CD8-positive, alpha-beta memory T cell (primary cell): Measurements from ENCODE around the gene GASK1B. TPM values are rescaled to one million over a fixed set of nuclear protein-coding genes. Genes with fewer than 3 reads are reported as not detected.

ENCODE experiments used
- CTCF ChIA-PET: fragments of 350-600 bp; sonication (Branson Sonifier 250); formaldehyde crosslinking; loops from one replicate; lab custom pipeline; 2021; ENCODE audit warnings: antibody characterized with exemption; lab: Charles Lee
- POLR2A ChIA-PET: fragments of 350-600 bp; sonication (Branson Sonifier 250); formaldehyde crosslinking; loops from one replicate; lab custom pipeline; 2021; ENCODE audit warnings: antibody characterized with exemption; lab: Charles Lee
- DNase-seq, 5 donors: peaks; one replicate each; pipeline versions ENCODE4 v3.0.0 to v3.0.0-alpha.2; 2020 to 2022; ENCODE audit warnings: mixed read lengths in 1 of 5
- H3K27ac ChIP-seq: one replicate; pipeline ENCODE4 v1.7.0; 2013; ENCODE audit warnings: low read depth, mild to moderate bottlenecking, low read length, moderate library complexity
- H3K27me3 ChIP-seq: 2 replicates; pipeline ENCODE4 v1.7.0; 2013; ENCODE audit warnings: low read length, mild to moderate bottlenecking; ENCODE audit not compliant: insufficient read depth, poor library complexity, severe bottlenecking
- H3K36me3 ChIP-seq: 2 replicates; pipeline ENCODE4 v1.7.0; 2013; ENCODE audit warnings: mild to moderate bottlenecking, low read length, moderate library complexity; ENCODE audit not compliant: insufficient read depth
- H3K4me1 ChIP-seq: 2 replicates; pipeline ENCODE4 v1.7.0; 2013; ENCODE audit warnings: mild to moderate bottlenecking, low read length, moderate library complexity; ENCODE audit not compliant: insufficient read depth
- H3K4me3 ChIP-seq: 2 replicates; pipeline ENCODE4 v1.7.0; 2013; ENCODE audit warnings: mild to moderate bottlenecking, low read length
- H3K9me3 ChIP-seq: 2 replicates; pipeline ENCODE4 v1.7.0; 2013; ENCODE audit warnings: mild to moderate bottlenecking, low read length
- H3K27ac Mint-ChIP-seq, 8 donors: one replicate each; pipeline ENCODE4 v1.8.0; 2020 to 2021; ENCODE audit warnings: mixed read lengths in 8 of 8, mild to moderate bottlenecking in 6 of 8, inconsistent platforms in 3 of 8, moderate library complexity in 3 of 8
- H3K27me3 Mint-ChIP-seq, 2 donors: one replicate each; pipeline ENCODE4 v1.8.0; 2020 to 2021; ENCODE audit warnings: mixed read lengths in 2 of 2, mild to moderate bottlenecking in 1 of 2, moderate library complexity in 1 of 2
- H3K36me3 Mint-ChIP-seq, 3 donors: one replicate each; pipeline ENCODE4 v1.8.0; 2020 to 2021; ENCODE audit warnings: mixed read lengths in 3 of 3, inconsistent platforms in 1 of 3, mild to moderate bottlenecking in 1 of 3
- H3K4me1 Mint-ChIP-seq, 3 donors: one replicate each; pipeline ENCODE4 v1.8.0; 2020 to 2021; ENCODE audit warnings: mixed read lengths in 3 of 3, inconsistent platforms in 1 of 3, mild to moderate bottlenecking in 1 of 3
- H3K4me3 Mint-ChIP-seq, 7 donors: one replicate each; pipeline ENCODE4 v1.8.0; 2020 to 2021; ENCODE audit warnings: mixed read lengths in 7 of 7, mild to moderate bottlenecking in 6 of 7, moderate library complexity in 4 of 7, inconsistent platforms in 2 of 7
- H3K9me3 Mint-ChIP-seq, 5 donors: one replicate each; pipeline ENCODE4 v1.8.0; 2020 to 2022; ENCODE audit warnings: mixed read lengths in 5 of 5, mild to moderate bottlenecking in 3 of 5, moderate library complexity in 2 of 5, inconsistent platforms in 1 of 5
- polyA plus RNA-seq: library from polyadenylated mRNA; unstranded; fragments of 300-500 nt; fragmentation: Illumina TruSeq; gene quantifications from one replicate; pipeline ENCODE4 v1.2.3, GENCODE V29; 2021
- total RNA-seq, 2 experiments: library from RNA; stranded (reverse); gene quantifications; one replicate each; pipeline ENCODE4 v1.2.3, GENCODE V29; 2021

The GASK1B gene
- total and polyA plus RNA-seq, 3 experiments from 2014 or later, result 0.29 to 0.48 TPM; not detected in 1

DNA sequence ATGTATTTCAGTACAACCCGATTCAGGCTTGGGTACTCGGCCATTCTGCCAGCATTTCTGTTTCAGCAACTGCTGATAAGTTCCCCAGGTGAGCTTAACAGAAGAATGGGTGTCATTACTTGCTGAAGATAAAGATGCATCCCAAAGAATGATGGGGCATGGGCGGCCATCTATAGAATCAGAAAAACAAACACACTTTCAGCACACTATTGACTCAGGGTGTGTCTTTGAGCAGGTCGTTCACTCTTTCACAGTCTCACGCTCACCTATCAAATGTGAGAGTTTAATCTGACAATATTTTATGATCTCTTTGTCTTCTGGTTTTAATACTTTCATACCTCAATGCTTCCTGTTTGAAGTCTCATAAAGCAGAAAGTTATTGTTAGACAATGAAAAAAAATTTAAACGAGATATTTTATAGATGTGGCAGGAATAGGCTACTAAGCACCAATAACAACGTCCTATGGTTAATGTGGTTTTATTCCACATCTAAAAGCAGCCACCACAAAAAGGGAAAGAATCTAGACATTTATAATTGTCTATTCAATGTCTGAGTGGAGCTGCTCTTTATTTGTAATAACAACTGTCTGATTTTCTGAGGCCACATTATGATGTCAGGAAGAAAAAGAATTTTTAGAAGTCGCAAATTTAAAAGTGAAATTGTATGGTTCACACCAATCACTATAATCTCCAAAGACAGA is 17.0 kb downstream of the GASK1B start:
- no peaks in the 10 kb centered on the region for H3K4me1 ChIP-seq
- H3K9me3 ChIP-seq, result no peaks in the 10 kb centered on the region
- Mint-ChIP-seq H3K27me3 (peaks cover 0 to 3% of the 10 kb centered on the region in 2 donors), H3K36me3 (no peaks in the 10 kb centered on the region), H3K9me3 (peaks cover 0 to 6% (median 2%) of the 10 kb centered on the region in 5 donors), H3K27ac (no peak overlapping the region), H3K4me3 (no peak overlapping the region), H3K4me1 (no peaks in the 10 kb centered on the region)
- no peaks in the 10 kb centered on the region for H3K27me3 ChIP-seq
- POLR2A ChIA-PET, result no interaction called here
- DNase-seq, result no peak
- no peak overlapping the region for H3K4me3 ChIP-seq
- no peak overlapping the region for H3K27ac ChIP-seq
- CTCF ChIA-PET, result no interaction called here
- no peaks in the 10 kb centered on the region for H3K36me3 ChIP-seq

DNA sequence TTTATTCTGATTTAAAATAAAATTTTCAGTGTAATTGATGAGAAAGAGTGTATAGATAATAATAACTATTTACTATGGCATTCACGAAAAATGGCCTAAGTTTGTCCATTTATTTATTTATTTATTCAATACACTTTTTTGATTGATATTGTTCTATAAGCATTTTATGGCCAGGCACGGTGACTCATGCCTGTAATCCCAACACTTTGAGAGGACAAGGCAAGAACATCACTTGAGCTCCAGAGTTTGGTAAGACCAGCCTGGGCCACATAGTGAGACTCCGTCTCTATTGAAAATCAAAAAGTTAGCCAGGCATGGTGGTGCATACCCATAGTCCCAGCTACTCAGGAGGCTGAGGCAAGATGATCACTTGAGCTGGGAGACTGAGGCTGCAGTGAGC is 25.7 kb downstream of the GASK1B start:
- ChIA-PET CTCF (no interaction called here), POLR2A (no interaction called here)
- Mint-ChIP-seq H3K27ac (no peak overlapping the region), H3K4me3 (no peak overlapping the region), H3K9me3 (peaks cover 0 to 2% (median 0%) of the 10 kb centered on the region in 5 donors), H3K36me3 (no peaks in the 10 kb centered on the region), H3K4me1 (no peaks in the 10 kb centered on the region), H3K27me3 (no peaks in the 10 kb centered on the region)
- no peaks in the 10 kb centered on the region for H3K27me3 ChIP-seq
- no peaks in the 10 kb centered on the region for H3K36me3 ChIP-seq
- no peaks in the 10 kb centered on the region for H3K4me1 ChIP-seq
- no peak overlapping the region for H3K4me3 ChIP-seq
- H3K9me3 ChIP-seq, result no peaks in the 10 kb centered on the region
- H3K27ac ChIP-seq, result no peak overlapping the region
- DNase-seq, result no peak

DNA sequence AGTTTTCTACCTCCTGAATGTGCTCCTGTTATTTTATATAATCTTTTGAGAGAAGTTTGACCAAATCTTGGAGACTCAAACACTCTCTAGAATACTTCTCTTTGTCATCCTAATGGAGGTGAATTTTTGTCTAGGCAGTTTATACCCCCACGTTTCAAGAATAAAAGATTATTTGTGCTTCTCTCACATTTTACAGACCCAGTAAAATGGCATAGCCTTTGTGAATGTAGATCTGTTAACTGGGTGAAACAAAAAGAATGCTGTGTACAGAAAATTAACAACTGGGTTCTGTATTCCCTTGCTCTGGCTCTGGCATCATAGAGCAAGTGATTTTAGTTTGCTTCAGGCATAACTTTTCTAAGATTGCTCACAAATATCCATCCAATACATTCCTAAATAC is 26.1 kb downstream of the GASK1B start:
- no peaks in the 10 kb centered on the region for H3K9me3 Mint-ChIP-seq
- Histone ChIP-seq H3K4me1 (no peaks in the 10 kb centered on the region), H3K36me3 (no peaks in the 10 kb centered on the region), H3K27me3 (no peaks in the 10 kb centered on the region), H3K9me3 (no peaks in the 10 kb centered on the region), H3K4me3 (no peak overlapping the region), H3K27ac (no peak overlapping the region)
- no peaks in the 10 kb centered on the region for H3K27me3 Mint-ChIP-seq
- CTCF ChIA-PET, result no interaction called here
- H3K4me1 Mint-ChIP-seq, result no peaks in the 10 kb centered on the region
- no peak for DNase-seq
- no peak overlapping the region for H3K4me3 Mint-ChIP-seq
- H3K36me3 Mint-ChIP-seq, result no peaks in the 10 kb centered on the region
- POLR2A ChIA-PET, result no interaction called here
- no peak overlapping the region for H3K27ac Mint-ChIP-seq

DNA sequence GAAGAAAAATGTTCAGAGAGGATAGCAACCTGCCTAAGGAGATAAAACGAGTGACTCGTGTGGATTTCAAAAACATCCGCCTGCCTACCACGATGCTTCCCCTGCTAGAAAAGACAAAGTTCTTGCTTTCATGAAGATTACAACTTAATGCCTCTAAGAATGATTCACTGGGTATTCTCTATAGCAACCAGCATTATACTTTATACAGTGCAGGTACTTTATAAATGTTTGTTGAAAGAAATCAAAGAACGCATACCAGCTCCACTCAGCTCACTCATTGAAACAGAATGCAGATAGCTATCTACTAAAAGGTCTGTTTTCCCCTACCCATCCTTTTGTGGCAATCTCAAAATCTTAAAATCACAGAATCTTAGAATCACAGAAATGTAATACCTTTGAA is 33.7 kb downstream of the GASK1B start:
- POLR2A ChIA-PET, result no interaction called here
- no peak overlapping the region for H3K4me3 ChIP-seq
- Mint-ChIP-seq H3K9me3 (peaks cover 0 to 2% (median 0%) of the 10 kb centered on the region in 5 donors), H3K4me1 (no peaks in the 10 kb centered on the region), H3K36me3 (no peaks in the 10 kb centered on the region), H3K4me3 (no peak overlapping the region), H3K27ac (no peak overlapping the region), H3K27me3 (peaks cover 0 to 3% of the 10 kb centered on the region in 2 donors)
- no peak for DNase-seq
- H3K27ac ChIP-seq, result no peak overlapping the region
- no peaks in the 10 kb centered on the region for H3K27me3 ChIP-seq
- CTCF ChIA-PET, result no interaction called here
- H3K4me1 ChIP-seq, result no peaks in the 10 kb centered on the region
- H3K36me3 ChIP-seq, result no peaks in the 10 kb centered on the region
- H3K9me3 ChIP-seq, result no peaks in the 10 kb centered on the region

DNA sequence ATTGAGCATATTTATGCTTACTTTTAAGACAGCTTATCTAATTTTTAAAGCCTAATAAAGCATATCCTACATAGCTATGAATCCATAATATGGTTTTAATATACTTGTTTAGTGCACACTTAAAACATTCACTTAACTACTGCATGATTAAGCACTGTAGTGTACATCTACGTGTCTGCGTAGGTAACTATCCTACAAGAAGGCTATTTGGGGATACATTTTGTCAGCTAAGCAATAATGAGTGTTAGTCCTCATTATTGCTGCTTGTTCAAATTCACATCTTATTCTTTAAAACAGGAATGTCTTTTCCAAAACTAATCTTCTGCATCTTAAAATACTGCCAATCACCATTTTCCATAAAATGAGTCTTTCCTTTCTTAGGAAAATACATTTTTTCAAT is 38.6 kb downstream of the GASK1B start:
- H3K9me3 ChIP-seq, result no peaks in the 10 kb centered on the region
- peaks cover 0 to 4% (median 0%) of the 10 kb centered on the region in 5 donors for H3K9me3 Mint-ChIP-seq
- no peak overlapping the region for H3K27ac Mint-ChIP-seq
- H3K27ac ChIP-seq, result no peak overlapping the region
- H3K27me3 Mint-ChIP-seq, result peaks cover 0 to 4% of the 10 kb centered on the region in 2 donors
- H3K4me3 Mint-ChIP-seq, result no peak overlapping the region
- no peaks in the 10 kb centered on the region for H3K36me3 ChIP-seq
- ChIA-PET CTCF (no interaction called here), POLR2A (no interaction called here)
- H3K4me1 ChIP-seq, result no peaks in the 10 kb centered on the region
- no peaks in the 10 kb centered on the region for H3K4me1 Mint-ChIP-seq
- DNase-seq, result no peak
- no peaks in the 10 kb centered on the region for H3K27me3 ChIP-seq
- H3K4me3 ChIP-seq, result no peak overlapping the region
- no peaks in the 10 kb centered on the region for H3K36me3 Mint-ChIP-seq

DNA sequence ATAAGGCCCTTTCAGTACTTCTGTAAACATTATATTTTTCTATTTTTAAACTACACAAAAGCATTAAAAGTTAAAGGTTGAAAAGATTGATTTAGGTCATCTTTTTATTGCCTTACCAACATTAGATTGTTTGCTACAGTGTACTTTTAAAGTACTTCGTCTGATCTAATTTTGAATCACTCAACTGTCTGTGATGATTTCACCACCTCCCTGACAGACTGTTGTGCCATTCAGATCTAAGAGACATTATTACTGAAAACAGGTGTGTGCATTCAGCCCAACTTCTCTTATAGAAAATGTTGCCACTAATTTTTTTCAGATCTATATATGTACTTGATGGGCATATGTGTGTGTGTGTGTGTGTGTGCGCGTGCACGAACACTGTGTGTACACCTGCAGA is 39.3 kb downstream of the GASK1B start:
- CTCF ChIA-PET, result no interaction called here
- POLR2A ChIA-PET, result no interaction called here
- Mint-ChIP-seq H3K27ac (no peak overlapping the region), H3K4me1 (no peaks in the 10 kb centered on the region), H3K27me3 (peaks cover 0 to 4% of the 10 kb centered on the region in 2 donors), H3K4me3 (no peak overlapping the region), H3K9me3 (peaks cover 0 to 4% (median 0%) of the 10 kb centered on the region in 5 donors), H3K36me3 (no peaks in the 10 kb centered on the region)
- Histone ChIP-seq H3K4me3 (no peak overlapping the region), H3K27me3 (no peaks in the 10 kb centered on the region), H3K9me3 (no peaks in the 10 kb centered on the region), H3K36me3 (no peaks in the 10 kb centered on the region), H3K27ac (no peak overlapping the region), H3K4me1 (no peaks in the 10 kb centered on the region)
- DNase-seq, result no peak

DNA sequence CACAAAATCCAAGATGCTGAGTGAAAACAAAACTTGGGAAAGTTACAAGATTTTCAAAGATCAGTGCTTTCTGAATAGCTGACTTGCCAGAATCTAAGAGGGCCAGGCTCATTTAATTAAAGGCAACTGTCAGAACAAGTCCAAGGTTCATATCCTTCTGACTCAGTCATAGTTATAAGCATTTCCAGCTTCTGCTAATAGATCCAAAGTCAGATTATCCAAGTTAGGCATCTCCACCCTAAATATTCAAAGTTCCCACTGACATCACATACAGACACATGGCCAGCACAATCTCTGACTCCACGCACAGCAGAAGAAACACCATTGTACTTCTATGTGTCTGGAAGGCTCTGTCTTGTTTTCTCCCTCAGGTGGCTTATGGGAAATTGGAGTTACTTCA is 41.8 kb downstream of the GASK1B start:
- H3K4me1 ChIP-seq, result no peaks in the 10 kb centered on the region
- ChIA-PET POLR2A (no interaction called here), CTCF (no interaction called here)
- no peaks in the 10 kb centered on the region for H3K36me3 ChIP-seq
- DNase-seq, result no peak
- Mint-ChIP-seq H3K36me3 (no peaks in the 10 kb centered on the region), H3K27ac (no peak overlapping the region), H3K4me1 (no peaks in the 10 kb centered on the region), H3K27me3 (peaks cover 0 to 1% of the 10 kb centered on the region in 2 donors), H3K9me3 (peaks cover 0 to 2% (median 0%) of the 10 kb centered on the region in 5 donors), H3K4me3 (no peak overlapping the region)
- no peaks in the 10 kb centered on the region for H3K9me3 ChIP-seq
- H3K4me3 ChIP-seq, result no peak overlapping the region
- H3K27me3 ChIP-seq, result no peaks in the 10 kb centered on the region
- H3K27ac ChIP-seq, result no peak overlapping the region

DNA sequence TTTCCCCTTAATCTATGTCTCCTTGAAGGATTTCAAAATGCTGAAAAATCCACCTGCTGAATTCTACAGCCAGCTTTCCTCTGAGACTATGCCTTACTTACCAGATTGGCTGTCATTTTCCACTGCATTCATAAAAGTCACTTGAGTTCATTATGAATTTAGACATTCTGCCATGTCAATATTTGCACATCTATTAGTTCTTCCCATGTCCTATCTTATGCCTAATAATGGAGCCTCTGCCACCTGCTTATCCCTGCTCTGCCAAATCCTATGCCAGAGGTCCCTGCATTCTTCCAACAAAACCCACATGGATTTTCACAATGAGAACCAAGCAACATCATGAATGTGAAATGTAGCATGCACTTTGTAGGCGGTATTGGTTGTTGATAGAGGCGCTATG is 42.6 kb downstream of the GASK1B start:
- Histone ChIP-seq H3K9me3 (no peaks in the 10 kb centered on the region), H3K36me3 (no peaks in the 10 kb centered on the region), H3K27me3 (no peaks in the 10 kb centered on the region), H3K4me1 (no peaks in the 10 kb centered on the region), H3K27ac (no peak overlapping the region), H3K4me3 (no peak overlapping the region)
- H3K4me3 Mint-ChIP-seq, result no peak overlapping the region
- H3K9me3 Mint-ChIP-seq, result peaks cover 0 to 2% (median 0%) of the 10 kb centered on the region in 5 donors
- H3K36me3 Mint-ChIP-seq, result no peaks in the 10 kb centered on the region
- no peaks in the 10 kb centered on the region for H3K4me1 Mint-ChIP-seq
- DNase-seq, result no peak
- no peak overlapping the region for H3K27ac Mint-ChIP-seq
- POLR2A ChIA-PET, result no interaction called here
- CTCF ChIA-PET, result no interaction called here
- H3K27me3 Mint-ChIP-seq, result peaks cover 0 to 1% of the 10 kb centered on the region in 2 donors
